HG03558 (cell line): Measurements from ENCODE around the gene ZMYND10.
A peak's percentile ranks its signal among the peaks of the same experiment; 100 is the strongest.

Source experiments
- ATAC-seq: cut with Tn5 transposase; IDR thresholded peaks from one replicate; pipeline ENCODE4 v1.9.1; 2021; ENCODE audit warnings: moderate number of reproducible peaks; ENCODE audit not compliant: unreplicated experiment; ENCODE audit errors: extremely low read depth

ZMYND10 gene

GRCh38 chr3:50372349-50372748, 26.8 kb upstream of the ZMYND10 start:
- no peak for ATAC-seq

- ATAC-seq: no peak
These were observed 25.7 kb upstream of the ZMYND10 start for GRCh38 chr3:50371133-50371685.

- ATAC-seq: no peak
These were observed 25.1 kb upstream of the ZMYND10 start for GRCh38 chr3:50370594-50370993.

- no peak for ATAC-seq
These were observed 23.6 kb upstream of the ZMYND10 start for GRCh38 chr3:50369012-50369670.

GRCh38 chr3:50365842-50366220, 20.3 kb upstream of the ZMYND10 start:
- ATAC-seq: no peak

GRCh38 chr3:50365080-50365841, 19.7 kb upstream of the ZMYND10 start:
- ATAC-seq: peak; percentile 54

GRCh38 chr3:50364573-50365079, 19.1 kb upstream of the ZMYND10 start:
- no peak for ATAC-seq

GRCh38 chr3:50359760-50360110, 14.2 kb upstream of the ZMYND10 start:
- no peak for ATAC-seq

- peak; percentile 90 for ATAC-seq
These were observed 13.6 kb upstream of the ZMYND10 start, which contains the start of gene TMEM115 for GRCh38 chr3:50358911-50359759. TSS of gene TMEM115 (minus strand) at chr3:50359521. CDS start at chr3:50359063, 458 bp downstream.

- no peak for ATAC-seq
These were observed 12.9 kb upstream of the ZMYND10 start for GRCh38 chr3:50358355-50358910.

GRCh38 chr3:50357481-50357880, 11.9 kb upstream of the ZMYND10 start:
- no peak for ATAC-seq

GRCh38 chr3:50356553-50356952, 11.0 kb upstream of the ZMYND10 start:
- no peak for ATAC-seq

- ATAC-seq: no peak
These were observed 10.5 kb upstream of the ZMYND10 start for GRCh38 chr3:50355829-50356552.

- ATAC-seq: no peak
These were observed 9.3 kb upstream of the ZMYND10 start for GRCh38 chr3:50354850-50355249.

GRCh38 chr3:50354186-50354764, 8.7 kb upstream of the ZMYND10 start:
- no peak for ATAC-seq

- ATAC-seq: no peak
These were observed 7.9 kb upstream of the ZMYND10 start for GRCh38 chr3:50353245-50354004.

GRCh38 chr3:50352781-50353180, 7.2 kb upstream of the ZMYND10 start:
- no peak for ATAC-seq

- no peak for ATAC-seq
These were observed 5.8 kb upstream of the ZMYND10 start for GRCh38 chr3:50351323-50351697.
